ENCODE data around the gene PGA5. TPM values are rescaled to one million over a fixed set of nuclear protein-coding genes. Genes with fewer than 3 reads are reported as not detected.
"Not testable (repeated sequence)": the region's sequence is repeated elsewhere in the genome, so short reads cannot be mapped to it uniquely, and the experiment has no call there.

Gene PGA5
- polyA plus RNA-seq, 4 donors: 0.43 to 3.8 (median 0.72) TPM

GRCh38 chr11:61237130-61237529 lies 3.8 kb upstream of the PGA5 start:
- not testable (repeated sequence) for H3K9me3 ChIP-seq (ENCODE audit: control insufficient read depth in 2 of 2, insufficient read depth in 1 of 2, low read depth in 1 of 2, low read length in 1 of 2); H3K4me1 ChIP-seq (ENCODE audit: control insufficient read depth in 3 of 3, insufficient read depth in 2 of 3, low read depth in 1 of 3, low read length in 2 of 3); H3K27me3 ChIP-seq (ENCODE audit: control insufficient read depth in 3 of 3, insufficient read depth in 3 of 3, low read length in 3 of 3); H3K4me3 ChIP-seq (ENCODE audit: low read depth in 1 of 3, low read length in 3 of 3); FAIRE-seq; H3K36me3 ChIP-seq (ENCODE audit: control insufficient read depth in 3 of 3, insufficient read depth in 2 of 3, low read depth in 1 of 3, low read length in 3 of 3); H3K27ac ChIP-seq (ENCODE audit: low read depth in 1 of 3, low read length in 2 of 3); DNase-seq
- WGBS, 3 donors: no CpG with 5 or more reads among the region's 4 CpGs

- H3K27ac ChIP-seq (ENCODE audit: low read depth in 1 of 3, low read length in 2 of 3); FAIRE-seq; H3K27me3 ChIP-seq (ENCODE audit: control insufficient read depth in 3 of 3, insufficient read depth in 3 of 3, low read length in 3 of 3); H3K4me1 ChIP-seq (ENCODE audit: control insufficient read depth in 3 of 3, insufficient read depth in 2 of 3, low read depth in 1 of 3, low read length in 2 of 3); H3K36me3 ChIP-seq (ENCODE audit: control insufficient read depth in 3 of 3, insufficient read depth in 2 of 3, low read depth in 1 of 3, low read length in 3 of 3); H3K9me3 ChIP-seq (ENCODE audit: control insufficient read depth in 2 of 2, insufficient read depth in 1 of 2, low read depth in 1 of 2, low read length in 1 of 2); H3K4me3 ChIP-seq (ENCODE audit: low read depth in 1 of 3, low read length in 3 of 3): not testable (repeated sequence)
- 64 to 75% (median 75%) methylated on average over 7 to 8 of the region's 8 CpGs for WGBS, 3 donors
- DNase-seq: peak in 1 of 2 donors; percentile 17
Observed at GRCh38 chr11:61240288-61240687, 687 bp upstream of the PGA5 start.

DNA sequence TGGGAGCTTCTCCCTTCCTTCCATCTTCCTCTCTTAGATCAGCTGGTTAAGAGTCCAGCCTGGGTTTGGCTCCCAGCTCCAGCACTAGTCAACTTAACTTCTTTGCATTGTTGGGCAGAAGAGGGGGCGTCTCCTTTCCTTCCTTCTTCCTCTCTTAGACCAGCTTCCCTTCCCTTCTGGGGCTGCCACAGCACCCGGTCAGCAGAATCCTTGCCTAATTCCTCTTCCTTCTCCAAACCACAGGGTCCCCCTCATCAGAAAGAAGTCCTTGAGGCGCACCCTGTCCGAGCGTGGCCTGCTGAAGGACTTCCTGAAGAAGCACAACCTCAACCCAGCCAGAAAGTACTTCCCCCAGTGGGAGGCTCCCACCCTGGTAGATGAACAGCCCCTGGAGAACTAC lies 551 bp downstream of the PGA5 start:
- not testable (repeated sequence) for H3K9me3 ChIP-seq (ENCODE audit: control insufficient read depth in 2 of 2, insufficient read depth in 1 of 2, low read depth in 1 of 2, low read length in 1 of 2); DNase-seq; H3K4me1 ChIP-seq (ENCODE audit: control insufficient read depth in 3 of 3, insufficient read depth in 2 of 3, low read depth in 1 of 3, low read length in 2 of 3); H3K27me3 ChIP-seq (ENCODE audit: control insufficient read depth in 3 of 3, insufficient read depth in 3 of 3, low read length in 3 of 3); H3K4me3 ChIP-seq (ENCODE audit: low read depth in 1 of 3, low read length in 3 of 3); H3K36me3 ChIP-seq (ENCODE audit: control insufficient read depth in 3 of 3, insufficient read depth in 2 of 3, low read depth in 1 of 3, low read length in 3 of 3); FAIRE-seq; H3K27ac ChIP-seq (ENCODE audit: low read depth in 1 of 3, low read length in 2 of 3)
- no CpG with 5 or more reads among the region's 5 CpGs for WGBS, 3 donors

DNA sequence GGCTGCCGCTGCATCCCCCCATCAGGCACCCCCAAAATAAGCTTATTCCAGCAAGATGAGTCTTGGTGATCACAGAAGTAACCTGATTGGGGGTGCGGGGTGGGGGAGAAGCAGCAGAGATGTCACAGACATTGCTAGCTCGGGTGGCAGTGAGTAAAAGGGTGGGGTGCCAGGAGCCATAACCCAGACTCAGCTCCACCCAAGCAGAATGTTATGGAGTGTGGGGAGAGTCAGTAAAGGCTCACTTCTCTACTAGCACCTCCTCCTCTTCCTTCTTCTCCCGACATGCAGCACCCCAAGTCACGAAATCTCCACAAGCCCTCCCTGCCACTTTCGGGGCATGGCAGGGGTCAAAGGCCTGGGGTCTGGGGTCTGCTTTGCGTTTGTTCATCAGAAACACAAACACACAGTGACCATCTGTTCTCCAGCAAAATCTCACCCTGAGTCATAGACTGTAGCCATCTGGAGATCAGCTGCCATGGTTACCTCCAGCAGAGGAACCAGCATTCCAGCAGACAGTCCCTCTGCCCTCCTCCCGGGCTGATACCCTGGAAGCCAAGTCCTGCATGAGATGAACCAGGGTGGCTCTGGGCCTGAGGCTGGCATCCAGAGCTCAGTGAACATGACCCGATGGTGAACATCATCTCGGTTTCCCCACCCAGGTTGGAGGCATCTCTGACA lies 4.4 kb downstream of the PGA5 start:
- not testable (repeated sequence) for H3K9me3 ChIP-seq (ENCODE audit: control insufficient read depth in 2 of 2, insufficient read depth in 1 of 2, low read depth in 1 of 2, low read length in 1 of 2); H3K27ac ChIP-seq (ENCODE audit: low read depth in 1 of 3, low read length in 2 of 3); FAIRE-seq; H3K4me3 ChIP-seq (ENCODE audit: low read depth in 1 of 3, low read length in 3 of 3); DNase-seq; H3K36me3 ChIP-seq (ENCODE audit: control insufficient read depth in 3 of 3, insufficient read depth in 2 of 3, low read depth in 1 of 3, low read length in 3 of 3); H3K4me1 ChIP-seq (ENCODE audit: control insufficient read depth in 3 of 3, insufficient read depth in 2 of 3, low read depth in 1 of 3, low read length in 2 of 3); H3K27me3 ChIP-seq (ENCODE audit: control insufficient read depth in 3 of 3, insufficient read depth in 3 of 3, low read length in 3 of 3)
- WGBS, 3 donors: no CpG with 5 or more reads among the region's 10 CpGs

- not testable (repeated sequence) for H3K4me3 ChIP-seq (ENCODE audit: low read depth in 1 of 3, low read length in 3 of 3); H3K4me1 ChIP-seq (ENCODE audit: control insufficient read depth in 3 of 3, insufficient read depth in 2 of 3, low read depth in 1 of 3, low read length in 2 of 3); FAIRE-seq; H3K27ac ChIP-seq (ENCODE audit: low read depth in 1 of 3, low read length in 2 of 3); H3K9me3 ChIP-seq (ENCODE audit: control insufficient read depth in 2 of 2, insufficient read depth in 1 of 2, low read depth in 1 of 2, low read length in 1 of 2); DNase-seq; H3K36me3 ChIP-seq (ENCODE audit: control insufficient read depth in 3 of 3, insufficient read depth in 2 of 3, low read depth in 1 of 3, low read length in 3 of 3); H3K27me3 ChIP-seq (ENCODE audit: control insufficient read depth in 3 of 3, insufficient read depth in 3 of 3, low read length in 3 of 3)
- 83 to 85% (median 84%) methylated on average over 9 of the region's 9 CpGs for whole genome bisulfite sequencing, 3 donors
Observed at GRCh38 chr11:61248071-61248470, 7.1 kb downstream of the PGA5 start.

- H3K9me3 ChIP-seq (ENCODE audit: control insufficient read depth in 2 of 2, insufficient read depth in 1 of 2, low read depth in 1 of 2, low read length in 1 of 2); H3K4me1 ChIP-seq (ENCODE audit: control insufficient read depth in 3 of 3, insufficient read depth in 2 of 3, low read depth in 1 of 3, low read length in 2 of 3); FAIRE-seq; H3K4me3 ChIP-seq (ENCODE audit: low read depth in 1 of 3, low read length in 3 of 3); H3K27ac ChIP-seq (ENCODE audit: low read depth in 1 of 3, low read length in 2 of 3); H3K36me3 ChIP-seq (ENCODE audit: control insufficient read depth in 3 of 3, insufficient read depth in 2 of 3, low read depth in 1 of 3, low read length in 3 of 3); H3K27me3 ChIP-seq (ENCODE audit: control insufficient read depth in 3 of 3, insufficient read depth in 3 of 3, low read length in 3 of 3); DNase-seq: not testable (repeated sequence)
- 81 to 90% (median 88%) methylated on average over 8 of the region's 8 CpGs for WGBS, 3 donors
Observed at GRCh38 chr11:61249201-61249600, 8.2 kb downstream of the PGA5 start.

GRCh38 chr11:61250796-61251765 lies 10.1 kb downstream of the PGA5 start:
- 71 to 83% (median 77%) methylated on average over 19 to 20 of the region's 20 CpGs for WGBS, 3 donors
- DNase-seq: not testable (repeated sequence)

GRCh38 chr11:61252332-61252731 lies 11.4 kb downstream of the PGA5 start:
- H3K4me3 ChIP-seq (ENCODE audit: low read depth in 1 of 3, low read length in 3 of 3); H3K36me3 ChIP-seq (ENCODE audit: control insufficient read depth in 3 of 3, insufficient read depth in 2 of 3, low read depth in 1 of 3, low read length in 3 of 3); DNase-seq; H3K27ac ChIP-seq (ENCODE audit: low read depth in 1 of 3, low read length in 2 of 3); H3K4me1 ChIP-seq (ENCODE audit: control insufficient read depth in 3 of 3, insufficient read depth in 2 of 3, low read depth in 1 of 3, low read length in 2 of 3); H3K9me3 ChIP-seq (ENCODE audit: control insufficient read depth in 2 of 2, insufficient read depth in 1 of 2, low read depth in 1 of 2, low read length in 1 of 2); H3K27me3 ChIP-seq (ENCODE audit: control insufficient read depth in 3 of 3, insufficient read depth in 3 of 3, low read length in 3 of 3); FAIRE-seq: not testable (repeated sequence)
- 29 to 67% (median 67%) methylated on average over 1 of the region's 1 CpG for WGBS, 3 donors

More at GRCh38 chr11:61250796-61251765, 10.1 kb downstream of the PGA5 start:
- H3K27ac ChIP-seq (ENCODE audit: low read depth in 1 of 3, low read length in 2 of 3); FAIRE-seq; H3K4me3 ChIP-seq (ENCODE audit: low read depth in 1 of 3, low read length in 3 of 3); H3K4me1 ChIP-seq (ENCODE audit: control insufficient read depth in 3 of 3, insufficient read depth in 2 of 3, low read depth in 1 of 3, low read length in 2 of 3); H3K27me3 ChIP-seq (ENCODE audit: control insufficient read depth in 3 of 3, insufficient read depth in 3 of 3, low read length in 3 of 3); H3K9me3 ChIP-seq (ENCODE audit: control insufficient read depth in 2 of 2, insufficient read depth in 1 of 2, low read depth in 1 of 2, low read length in 1 of 2); H3K36me3 ChIP-seq (ENCODE audit: control insufficient read depth in 3 of 3, insufficient read depth in 2 of 3, low read depth in 1 of 3, low read length in 3 of 3): not testable (repeated sequence)
